Smooth muscle cell (in vitro differentiated cells): ENCODE data around the gene FNDC10. TPM values are rescaled to one million over a fixed set of nuclear protein-coding genes. Genes with fewer than 3 reads are reported as not detected.
A peak's percentile ranks its signal among the peaks of the same experiment; 100 is the strongest.

Source experiments
- DNase-seq: peaks from one replicate; lab custom pipeline; 2025; ENCODE audit not compliant: unreplicated experiment; lab: John Stamatoyannopoulos, UW
- H2AFZ ChIP-seq: fragments of 200-600 bp; sonication (generic); 2 replicates; pipeline ENCODE4 v1.6.0; 2016; ENCODE audit warnings: antibody characterized with exemption, low read depth, mild to moderate bottlenecking
- H3F3A ChIP-seq: fragments of 200-600 bp; sonication (generic); 2 replicates; pipeline ENCODE4 v1.6.0; 2017; ENCODE audit warnings: antibody characterized with exemption, low read depth
- H3K27ac ChIP-seq: fragments of 200-600 bp; sonication (generic); 2 replicates; pipeline ENCODE4 v1.5.1; 2016; ENCODE audit warnings: low read depth, mild to moderate bottlenecking
- H3K27me3 ChIP-seq: fragments of 200-600 bp; sonication (generic); 2 replicates; pipeline ENCODE4 v1.6.1; 2016; ENCODE audit warnings: low read depth, mild to moderate bottlenecking
- H3K36me3 ChIP-seq: fragments of 200-600 bp; sonication (generic); 2 replicates; pipeline ENCODE4 v1.5.1; 2016; ENCODE audit warnings: low read depth
- H3K4me1 ChIP-seq: fragments of 200-600 bp; sonication (generic); 2 replicates; pipeline ENCODE4 v1.5.1; 2016; ENCODE audit warnings: low read depth
- H3K4me2 ChIP-seq: fragments of 200-600 bp; sonication (generic); 2 replicates; pipeline ENCODE4 v1.6.0; 2016; ENCODE audit warnings: mild to moderate bottlenecking
- H3K4me3 ChIP-seq: fragments of 200-600 bp; sonication (generic); 2 replicates; pipeline ENCODE4 v1.5.1; 2016; ENCODE audit warnings: mild to moderate bottlenecking
- H3K79me2 ChIP-seq: fragments of 200-600 bp; sonication (generic); 2 replicates; pipeline ENCODE4 v1.6.0; 2016; ENCODE audit warnings: low read depth, mild to moderate bottlenecking
- H3K9ac ChIP-seq: fragments of 200-600 bp; sonication (generic); 2 replicates; pipeline ENCODE4 v1.6.0; 2016; ENCODE audit warnings: low read depth
- H3K9me3 ChIP-seq: fragments of 200-600 bp; sonication (generic); replicated peaks from 2 replicates; pipeline ENCODE4 v1.5.1; 2016; ENCODE audit warnings: low read depth
- H4K20me1 ChIP-seq: fragments of 200-600 bp; sonication (generic); 2 replicates; pipeline ENCODE4 v1.6.0; 2016; ENCODE audit warnings: low read depth
- CTCF ChIP-seq: fragments of 200-600 bp; sonication (generic); IDR thresholded peaks from 2 replicates; pipeline ENCODE4 v1.5.1; 2017; ENCODE audit warnings: borderline replicate concordance, mild to moderate bottlenecking, antibody characterized with exemption; ENCODE audit not compliant: insufficient read depth, poor library complexity, severe bottlenecking
- WGBS: methylation state at CpG from one replicate; pipeline ENCODE4 v1.1.7; 2016; ENCODE audit warnings: low lambda C conversion rate; 5-methylcytosine and 5-hydroxymethylcytosine counted together
- polyA plus RNA-seq: library from polyadenylated mRNA; unstranded; fragments of >200 nt; fragmentation: Nextera tagmentation; extraction: Ambion mirVana; gene quantifications from 2 replicates; pipeline ENCODE4 v1.2.1, GENCODE V29; 2016
- total RNA-seq: library from RNA; depleted of rRNA; stranded (reverse); fragments of >200 nt; gene quantifications from 2 replicates; pipeline ENCODE4 v1.2.3, GENCODE V29; 2014

The FNDC10 gene
- total and polyA plus RNA-seq, 2 experiments from 2014 or later = 9.1 to 22.5 TPM

GRCh38 chr1:1630965-1631781 is 31.2 kb upstream of the FNDC10 start:
- Histone ChIP-seq H3K79me2 (no peaks in the 10 kb centered on the region), H3K9me3 (no peaks in the 10 kb centered on the region), H3K36me3 (no peaks in the 10 kb centered on the region), H3K9ac (peak overlapping the region; percentile 87), H3K4me1 (peaks cover 3% of the 10 kb centered on the region), H4K20me1 (peaks cover 17% of the 10 kb centered on the region), H2AFZ (no peak overlapping the region), H3K27me3 (no peaks in the 10 kb centered on the region), H3K4me2 (peak overlapping the region; percentile 95), H3K27ac (peak overlapping the region; percentile 83), H3K4me3 (peak overlapping the region; percentile 57), H3F3A (peaks cover 3% of the 10 kb centered on the region)
- DNase-seq = peak; percentile 73
- WGBS = 9% methylated on average over 15 of the region's 79 CpGs
- TF ChIP-seq CTCF = no peak

- Histone ChIP-seq H3K4me2 (peak overlapping the region; percentile 95), H4K20me1 (peaks cover 17% of the 10 kb centered on the region), H2AFZ (no peak overlapping the region), H3K27me3 (no peaks in the 10 kb centered on the region), H3K4me3 (peak overlapping the region; percentile 57), H3K79me2 (no peaks in the 10 kb centered on the region), H3K9ac (no peak overlapping the region), H3K36me3 (no peaks in the 10 kb centered on the region), H3K9me3 (no peaks in the 10 kb centered on the region), H3K4me1 (peaks cover 3% of the 10 kb centered on the region), H3F3A (peaks cover 3% of the 10 kb centered on the region), H3K27ac (peak overlapping the region; percentile 83)
- no peak for TF ChIP-seq CTCF
- 26% methylated on average over 37 of the region's 81 CpGs for WGBS
- peak; percentile 43 for DNase-seq
Observed at GRCh38 chr1:1630191-1630964, 30.4 kb upstream of the FNDC10 start.

- H3K4me1 ChIP-seq = peaks cover 3% of the 10 kb centered on the region
- no peaks in the 10 kb centered on the region for H3K27me3 ChIP-seq
- peaks cover 23% of the 10 kb centered on the region for H4K20me1 ChIP-seq
- DNase-seq = no peak
- no peak overlapping the region for H3K4me3 ChIP-seq
- no peak overlapping the region for H2AFZ ChIP-seq
- WGBS = 46% methylated on average over 31 of the region's 48 CpGs
- H3K36me3 ChIP-seq = no peaks in the 10 kb centered on the region
- no peak overlapping the region for H3K9ac ChIP-seq
- peaks cover 3% of the 10 kb centered on the region for H3F3A ChIP-seq
- no peak overlapping the region for H3K4me2 ChIP-seq
- TF ChIP-seq CTCF = no peak
- no peak overlapping the region for H3K27ac ChIP-seq
- no peaks in the 10 kb centered on the region for H3K9me3 ChIP-seq
- H3K79me2 ChIP-seq = no peaks in the 10 kb centered on the region
Observed at GRCh38 chr1:1629430-1630190, 29.7 kb upstream of the FNDC10 start.
